ENCODE data around the gene TOP3B.

DNA sequence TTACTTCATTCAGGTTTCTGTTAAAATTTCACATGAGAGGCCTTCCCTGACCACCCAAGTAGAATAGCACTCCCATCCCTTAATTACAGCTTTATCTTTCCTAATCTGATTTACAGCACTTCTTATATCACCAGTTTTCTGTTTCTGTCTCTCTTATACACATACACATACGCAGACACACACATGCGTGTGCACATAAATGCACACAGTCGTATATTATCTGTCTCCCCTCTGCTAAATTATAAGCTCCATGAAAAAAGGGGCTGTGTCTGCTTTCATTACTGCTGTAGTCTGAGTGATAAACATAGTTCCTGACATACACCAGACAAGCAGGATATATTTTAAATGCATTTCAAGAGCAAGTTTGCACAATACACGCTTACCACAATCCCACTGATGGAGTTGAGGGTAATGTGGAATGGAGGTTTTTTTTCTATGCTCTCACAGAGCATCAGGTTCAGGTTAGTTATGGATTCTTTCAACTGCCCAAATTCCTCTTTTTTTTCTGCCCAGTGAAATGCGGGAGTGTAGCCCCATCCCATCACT lies 13.7 kb upstream of the TOP3B start:
- TF ChIP-seq, protein P1, sequence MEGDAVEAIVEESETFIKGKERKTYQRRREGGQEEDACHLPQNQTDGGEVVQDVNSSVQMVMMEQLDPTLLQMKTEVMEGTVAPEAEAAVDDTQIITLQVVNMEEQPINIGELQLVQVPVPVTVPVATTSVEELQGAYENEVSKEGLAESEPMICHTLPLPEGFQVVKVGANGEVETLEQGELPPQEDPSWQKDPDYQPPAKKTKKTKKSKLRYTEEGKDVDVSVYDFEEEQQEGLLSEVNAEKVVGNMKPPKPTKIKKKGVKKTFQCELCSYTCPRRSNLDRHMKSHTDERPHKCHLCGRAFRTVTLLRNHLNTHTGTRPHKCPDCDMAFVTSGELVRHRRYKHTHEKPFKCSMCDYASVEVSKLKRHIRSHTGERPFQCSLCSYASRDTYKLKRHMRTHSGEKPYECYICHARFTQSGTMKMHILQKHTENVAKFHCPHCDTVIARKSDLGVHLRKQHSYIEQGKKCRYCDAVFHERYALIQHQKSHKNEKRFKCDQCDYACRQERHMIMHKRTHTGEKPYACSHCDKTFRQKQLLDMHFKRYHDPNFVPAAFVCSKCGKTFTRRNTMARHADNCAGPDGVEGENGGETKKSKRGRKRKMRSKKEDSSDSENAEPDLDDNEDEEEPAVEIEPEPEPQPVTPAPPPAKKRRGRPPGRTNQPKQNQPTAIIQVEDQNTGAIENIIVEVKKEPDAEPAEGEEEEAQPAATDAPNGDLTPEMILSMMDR (IDR thresholded peaks at IDR 0.05; ENCODE audit: poor library complexity, severe bottlenecking): no peak
- TF ChIP-seq POLR2AphosphoS5 (IDR thresholded peaks at IDR 0.05): no peak
- TF ChIP-seq RAD21 (conservative IDR thresholded peaks at IDR 0.05): no peak

Measured in neural cell (in vitro differentiated cells).